ENCODE measurements around the gene RAP1GAP. TPM values are rescaled to one million over a fixed set of nuclear protein-coding genes. Genes with fewer than 3 reads are reported as not detected.

The RAP1GAP gene
- total RNA-seq, 1 donor from 2014 or later = 1.2 TPM

GRCh38 chr1:21610027-21610426 is 59.1 kb downstream of the RAP1GAP start:
- Histone ChIP-seq H3K9me3 (no peaks in the 10 kb centered on the region), H3K4me1 (no peaks in the 10 kb centered on the region), H3K36me3 (no peaks in the 10 kb centered on the region), H3K27ac (no peak overlapping the region), H3K4me3 (no peak overlapping the region), H3K27me3 (no peaks in the 10 kb centered on the region)
- TF ChIP-seq POLR2AphosphoS5 (IDR thresholded peaks at IDR 0.05; ENCODE audit: insufficient read depth in 1 of 2, low read depth in 1 of 2) (no peak), CTCF (IDR thresholded peaks at IDR 0.05) (no peak), POLR2A (IDR thresholded peaks at IDR 0.05) (no peak)
- intact Hi-C loops (cut with DNase I) = no loop called here
- no peak for DNase-seq (ENCODE audit: extremely low spot score in 2 of 2)

GRCh38 chr1:21608798-21609197 is 60.4 kb downstream of the RAP1GAP start:
- no peaks in the 10 kb centered on the region for H3K27me3 ChIP-seq
- no peak overlapping the region for H3K4me3 ChIP-seq
- intact Hi-C loops (cut with DNase I) = no loop called here
- no peaks in the 10 kb centered on the region for H3K36me3 ChIP-seq
- no peak overlapping the region for H3K27ac ChIP-seq
- H3K4me1 ChIP-seq = no peaks in the 10 kb centered on the region
- no peaks in the 10 kb centered on the region for H3K9me3 ChIP-seq
- no peak for DNase-seq (ENCODE audit: extremely low spot score in 2 of 2)
- TF ChIP-seq POLR2A (IDR thresholded peaks at IDR 0.05) (no peak), POLR2AphosphoS5 (IDR thresholded peaks at IDR 0.05; ENCODE audit: insufficient read depth in 1 of 2, low read depth in 1 of 2) (no peak), CTCF (IDR thresholded peaks at IDR 0.05) (no peak)

- Histone ChIP-seq H3K36me3 (no peaks in the 10 kb centered on the region), H3K9me3 (no peaks in the 10 kb centered on the region), H3K4me1 (no peaks in the 10 kb centered on the region), H3K27me3 (no peaks in the 10 kb centered on the region), H3K27ac (no peak overlapping the region), H3K4me3 (no peak overlapping the region)
- TF ChIP-seq CTCF (IDR thresholded peaks at IDR 0.05) = no peak
- no peak for TF ChIP-seq POLR2A (IDR thresholded peaks at IDR 0.05)
- no peak for TF ChIP-seq POLR2AphosphoS5 (IDR thresholded peaks at IDR 0.05; ENCODE audit: insufficient read depth in 1 of 2, low read depth in 1 of 2)
- no peak for DNase-seq (ENCODE audit: extremely low spot score in 2 of 2)
- intact Hi-C loops (cut with DNase I) = no loop called here
Measured at GRCh38 chr1:21607549-21608529, 61.3 kb downstream of the RAP1GAP start.

GRCh38 chr1:21605964-21606705 is 63.0 kb downstream of the RAP1GAP start:
- DNase-seq (ENCODE audit: extremely low spot score in 2 of 2) = no peak
- Histone ChIP-seq H3K4me3 (no peak overlapping the region), H3K27ac (no peak overlapping the region), H3K27me3 (no peaks in the 10 kb centered on the region), H3K9me3 (no peaks in the 10 kb centered on the region), H3K4me1 (no peaks in the 10 kb centered on the region), H3K36me3 (no peaks in the 10 kb centered on the region)
- intact Hi-C loops (cut with DNase I) = no loop called here
- no peak for TF ChIP-seq POLR2A (IDR thresholded peaks at IDR 0.05)
- no peak for TF ChIP-seq CTCF (IDR thresholded peaks at IDR 0.05)
- no peak for TF ChIP-seq POLR2AphosphoS5 (IDR thresholded peaks at IDR 0.05; ENCODE audit: insufficient read depth in 1 of 2, low read depth in 1 of 2)

Data from vagina (tissue), 2 donors.